HG03432 (cell line): ENCODE data around the gene IFT20.
A peak's percentile ranks its signal among the peaks of the same experiment; 100 is the strongest.

Experiments
- ATAC-seq: cut with Tn5 transposase; IDR thresholded peaks from one replicate; pipeline ENCODE4 v1.9.1; 2021; ENCODE audit warnings: mild to moderate bottlenecking, moderate library complexity; ENCODE audit not compliant: unreplicated experiment

Gene IFT20, protein sequence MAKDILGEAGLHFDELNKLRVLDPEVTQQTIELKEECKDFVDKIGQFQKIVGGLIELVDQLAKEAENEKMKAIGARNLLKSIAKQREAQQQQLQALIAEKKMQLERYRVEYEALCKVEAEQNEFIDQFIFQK

DNA sequence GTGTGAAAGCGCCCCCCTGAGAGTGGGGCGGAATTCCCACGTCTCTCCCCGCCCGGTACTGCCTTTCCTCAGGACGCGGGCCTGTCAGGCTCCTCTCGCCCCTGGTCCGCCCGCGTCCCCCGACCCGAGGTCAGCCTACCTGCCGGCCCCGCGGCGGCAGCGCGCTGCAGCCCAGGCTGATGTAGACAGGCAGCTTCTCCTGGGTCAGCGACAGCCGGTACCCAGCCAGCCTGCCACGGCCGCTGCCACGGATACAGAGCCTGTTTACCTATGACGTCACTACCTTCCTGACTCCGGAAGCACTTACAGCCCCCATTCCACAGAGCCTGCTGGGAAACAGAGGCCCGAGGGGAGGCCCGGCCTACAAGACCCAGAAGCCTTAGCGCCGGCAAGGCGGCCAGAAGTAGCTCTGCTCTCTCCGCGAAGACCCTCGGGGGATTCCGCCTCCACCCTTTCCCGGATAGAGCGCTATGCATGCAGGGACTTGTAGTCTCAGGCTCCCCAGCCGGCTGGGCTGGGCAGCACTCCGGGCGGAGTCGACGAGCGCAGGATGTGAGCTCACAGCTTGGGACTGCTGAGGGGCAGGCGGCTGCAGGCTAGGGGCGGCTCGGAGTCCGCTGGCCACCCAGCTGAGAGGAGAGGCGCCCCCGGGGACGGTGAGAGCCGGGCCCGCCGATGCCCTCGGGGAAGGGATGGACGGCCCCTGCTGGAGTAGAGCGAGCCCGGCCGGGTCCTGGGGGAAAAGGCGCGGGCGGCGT is at the start of gene IFT20, which contains the start of gene TNFAIP1:
TSS of gene IFT20 (minus strand) at position 272 of the 758 bp plus-strand sequence. CDS start 3,487 bp downstream, outside the sequence.
TSS of gene TNFAIP1 (plus strand) at position 561 of the 758 bp plus-strand sequence. CDS start 3,761 bp downstream, outside the sequence.
- peak; percentile 94 for ATAC-seq

DNA sequence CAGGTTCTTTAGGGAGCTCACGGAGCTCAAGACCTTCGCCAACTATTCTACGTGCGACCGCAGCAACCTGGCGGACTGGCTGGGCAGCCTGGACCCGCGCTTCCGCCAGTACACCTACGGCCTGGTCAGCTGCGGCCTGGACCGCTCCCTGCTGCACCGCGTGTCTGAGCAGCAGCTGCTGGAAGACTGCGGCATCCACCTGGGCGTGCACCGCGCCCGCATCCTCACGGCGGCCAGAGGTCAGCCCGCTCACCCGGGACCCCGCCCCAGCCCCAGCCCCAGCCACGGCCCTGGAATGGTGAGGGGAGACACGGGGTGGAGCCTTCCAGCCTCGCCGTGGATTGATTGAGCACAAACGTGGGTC is 49.7 kb upstream of the IFT20 start:
- peak; percentile 22 for ATAC-seq

DNA sequence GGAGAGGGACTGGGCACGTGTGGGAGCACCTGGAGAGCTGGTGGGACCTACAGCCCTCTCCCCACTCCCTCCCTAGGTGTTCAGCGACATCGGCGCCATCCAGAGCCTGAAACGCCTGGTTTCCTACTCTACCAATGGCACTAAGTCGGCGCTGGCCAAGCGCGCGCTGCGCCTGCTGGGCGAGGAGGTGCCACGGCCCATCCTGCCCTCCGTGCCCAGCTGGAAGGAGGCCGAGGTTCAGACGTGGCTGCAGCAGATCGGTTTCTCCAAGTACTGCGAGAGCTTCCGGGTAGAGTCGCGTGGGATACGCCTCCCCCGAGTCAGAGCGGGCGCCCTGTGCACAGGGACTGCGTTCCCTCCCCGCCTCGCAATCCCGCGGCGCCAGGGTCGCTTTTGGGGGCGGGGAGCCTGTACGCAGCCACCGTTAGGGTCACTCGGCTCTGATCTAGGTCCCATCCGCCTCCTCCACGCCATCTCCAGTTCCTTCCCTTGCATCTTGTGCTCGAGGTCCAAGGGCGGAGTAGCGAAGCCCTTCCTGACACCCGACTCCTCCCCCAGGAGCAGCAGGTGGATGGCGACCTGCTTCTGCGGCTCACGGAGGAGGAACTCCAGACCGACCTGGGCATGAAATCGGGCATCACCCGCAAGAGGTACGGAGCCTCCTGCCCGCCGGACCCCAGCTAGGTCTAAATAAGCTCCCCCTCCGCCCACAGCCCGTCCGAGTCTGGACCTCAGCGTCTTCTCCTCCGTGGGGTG is 49.2 kb upstream of the IFT20 start:
- ATAC-seq = peak; percentile 77

DNA sequence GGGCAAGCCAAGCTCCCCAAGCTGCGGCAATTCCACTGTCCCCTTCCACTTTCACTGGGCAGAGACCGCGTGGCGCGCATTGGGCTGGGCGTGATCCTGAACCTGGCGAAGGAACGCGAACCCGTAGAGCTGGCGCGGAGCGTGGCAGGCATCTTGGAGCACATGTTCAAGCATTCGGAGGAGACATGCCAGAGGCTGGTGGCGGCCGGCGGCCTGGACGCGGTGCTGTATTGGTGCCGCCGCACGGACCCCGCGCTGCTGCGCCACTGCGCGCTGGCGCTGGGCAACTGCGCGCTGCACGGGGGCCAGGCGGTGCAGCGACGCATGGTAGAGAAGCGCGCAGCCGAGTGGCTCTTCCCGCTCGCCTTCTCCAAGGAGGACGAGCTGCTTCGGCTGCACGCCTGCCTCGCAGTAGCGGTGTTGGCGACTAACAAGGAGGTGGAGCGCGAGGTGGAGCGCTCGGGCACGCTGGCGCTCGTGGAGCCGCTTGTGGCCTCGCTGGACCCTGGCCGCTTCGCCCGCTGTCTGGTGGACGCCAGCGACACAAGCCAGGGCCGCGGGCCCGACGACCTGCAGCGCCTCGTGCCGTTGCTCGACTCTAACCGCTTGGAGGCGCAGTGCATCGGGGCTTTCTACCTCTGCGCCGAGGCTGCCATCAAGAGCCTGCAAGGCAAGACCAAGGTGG is 46.0 kb upstream of the IFT20 start:
- ATAC-seq = no peak

- ATAC-seq = no peak
Measured at GRCh38 chr17:28379814-28380801, 44.8 kb upstream of the IFT20 start.

DNA sequence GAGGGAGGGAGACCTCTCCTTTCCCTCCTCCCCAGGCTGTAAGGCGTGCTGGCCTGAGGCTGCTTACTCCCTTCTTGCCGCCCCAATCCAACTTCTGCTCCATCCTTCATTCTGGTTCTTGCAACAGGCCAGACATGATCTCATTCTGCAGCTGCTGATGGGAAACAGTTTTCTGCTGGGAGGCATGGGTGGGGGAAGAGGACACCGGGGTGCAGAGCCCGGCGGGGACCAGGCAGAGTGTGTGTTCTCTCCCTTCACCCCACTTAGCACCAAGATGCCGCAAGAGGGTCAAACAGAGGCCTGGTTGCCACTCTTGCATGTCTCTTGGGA is 37.6 kb upstream of the IFT20 start:
- ATAC-seq = no peak

DNA sequence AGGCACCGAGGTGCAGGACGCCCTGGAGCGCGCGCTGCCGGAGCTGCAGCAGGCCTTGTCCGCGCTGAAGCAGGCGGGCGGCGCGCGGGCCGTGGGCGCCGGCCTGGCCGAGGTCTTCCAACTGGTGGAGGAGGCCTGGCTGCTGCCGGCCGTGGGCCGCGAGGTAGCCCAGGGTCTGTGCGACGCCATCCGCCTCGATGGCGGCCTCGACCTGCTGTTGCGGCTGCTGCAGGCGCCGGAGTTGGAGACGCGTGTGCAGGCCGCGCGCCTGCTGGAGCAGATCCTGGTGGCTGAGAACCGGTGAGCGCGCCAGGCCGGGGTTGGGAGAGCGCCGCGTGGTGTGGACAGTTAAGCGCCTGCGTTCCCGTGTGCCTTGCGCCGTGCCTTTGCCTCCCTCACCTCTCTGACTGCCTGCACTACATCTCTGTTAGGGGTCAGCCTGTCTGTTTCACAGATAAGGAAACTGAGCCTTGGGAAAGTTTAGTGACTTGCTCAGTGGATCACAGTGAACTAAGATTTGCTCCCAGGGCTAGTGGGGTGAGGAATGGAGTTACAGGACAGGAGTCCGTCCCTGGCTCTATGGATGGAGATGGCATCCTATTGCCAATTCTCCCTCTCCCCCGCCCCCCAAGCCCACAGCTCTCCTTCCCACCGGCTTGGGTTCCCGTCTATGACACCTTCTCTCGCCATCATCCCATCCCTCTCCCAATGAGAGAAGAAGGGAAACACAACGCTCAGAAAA is 37.1 kb upstream of the IFT20 start:
- peak; percentile 23 for ATAC-seq

GRCh38 chr17:28371245-28372202 is 36.3 kb upstream of the IFT20 start, which contains the start of gene SARM1:
TSS of gene SARM1 (plus strand) at chr17:28371694. CDS start at chr17:28372033, 339 bp downstream.
- peak; percentile 84 for ATAC-seq

DNA sequence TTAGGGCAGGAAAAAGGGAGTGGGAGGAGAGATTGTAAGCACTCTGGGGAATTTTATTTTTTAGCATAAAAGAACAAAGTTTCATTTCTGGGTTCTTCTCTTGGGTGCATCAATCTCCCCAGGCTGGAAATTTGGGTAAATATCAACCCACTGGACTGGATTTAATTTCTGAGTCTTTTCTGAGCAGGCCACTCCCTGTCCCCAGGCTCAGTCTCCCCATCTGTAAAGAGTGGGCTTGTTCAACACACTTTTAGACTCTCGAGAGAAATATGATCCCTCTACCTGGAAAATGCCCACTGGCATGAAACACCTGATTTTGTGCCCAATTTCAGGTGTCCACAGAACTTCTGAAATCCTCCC is 35.5 kb upstream of the IFT20 start:
- ATAC-seq = no peak

- no peak for ATAC-seq
Measured at GRCh38 chr17:28370035-28370743, 34.9 kb upstream of the IFT20 start, which contains the start of gene VTN. TSS of gene VTN (minus strand) at chr17:28370307. CDS start at chr17:28370203, 104 bp downstream.

- no peak for ATAC-seq
Measured at GRCh38 chr17:28369684-28370034, 34.4 kb upstream of the IFT20 start.

- ATAC-seq = no peak
Measured at GRCh38 chr17:28368915-28369683, 33.8 kb upstream of the IFT20 start.

DNA sequence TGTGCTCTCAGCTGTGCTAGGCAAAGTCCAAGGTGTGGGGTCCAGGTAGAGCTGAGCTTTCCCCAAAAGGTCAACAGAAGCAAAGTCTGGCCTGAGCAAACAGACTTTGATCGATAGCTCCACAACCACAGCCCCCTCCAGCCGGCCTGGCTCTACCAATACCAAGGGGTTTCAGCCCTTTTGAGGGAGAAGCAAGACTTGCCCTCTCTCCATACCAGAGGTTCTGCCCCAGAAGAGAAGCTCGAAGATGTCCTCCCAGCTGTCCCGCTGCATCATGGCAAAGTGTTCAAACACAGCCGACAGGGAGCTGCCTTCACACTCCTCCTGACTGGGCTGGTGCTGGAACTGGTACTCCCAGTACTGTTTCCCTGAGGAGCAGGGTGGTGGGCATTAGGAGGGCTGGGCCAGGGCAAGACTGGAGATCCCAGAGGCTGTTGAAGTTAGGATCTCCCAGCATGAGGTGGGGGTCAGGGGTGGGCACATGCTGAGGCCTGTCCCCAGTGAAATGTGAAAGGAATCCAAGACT is 33.1 kb upstream of the IFT20 start:
- no peak for ATAC-seq

- no peak for ATAC-seq
Measured at GRCh38 chr17:28367641-28368305, 32.5 kb upstream of the IFT20 start.

DNA sequence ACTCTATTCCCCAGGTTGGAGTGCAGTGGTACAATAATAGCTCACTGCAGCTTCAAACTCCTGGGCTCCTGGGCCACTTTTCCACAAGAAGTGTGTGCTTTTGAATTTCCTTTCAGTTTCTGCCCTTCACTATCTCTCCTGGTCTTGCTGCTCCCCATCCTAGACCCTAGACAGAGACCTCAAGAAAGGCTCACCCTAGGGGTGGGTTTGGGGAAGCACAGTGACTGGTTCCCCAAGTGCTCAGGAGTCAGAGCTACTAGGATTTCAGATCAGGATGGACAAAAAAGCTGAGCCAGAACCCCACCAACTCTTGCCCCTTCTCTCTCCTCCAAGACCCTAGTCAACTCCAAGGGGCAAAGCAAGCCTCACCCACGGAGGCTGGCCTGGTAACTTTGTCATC is 31.3 kb upstream of the IFT20 start:
- no peak for ATAC-seq

- no peak for ATAC-seq
Measured at GRCh38 chr17:28365487-28365886, 30.2 kb upstream of the IFT20 start.
